ENCODE results near the gene CBX8. TPM values are rescaled to one million over a fixed set of nuclear protein-coding genes. Genes with fewer than 3 reads are reported as not detected.

The CBX8 gene
- total RNA-seq, 1 donor from 2014 or later: 3.5 TPM

DNA sequence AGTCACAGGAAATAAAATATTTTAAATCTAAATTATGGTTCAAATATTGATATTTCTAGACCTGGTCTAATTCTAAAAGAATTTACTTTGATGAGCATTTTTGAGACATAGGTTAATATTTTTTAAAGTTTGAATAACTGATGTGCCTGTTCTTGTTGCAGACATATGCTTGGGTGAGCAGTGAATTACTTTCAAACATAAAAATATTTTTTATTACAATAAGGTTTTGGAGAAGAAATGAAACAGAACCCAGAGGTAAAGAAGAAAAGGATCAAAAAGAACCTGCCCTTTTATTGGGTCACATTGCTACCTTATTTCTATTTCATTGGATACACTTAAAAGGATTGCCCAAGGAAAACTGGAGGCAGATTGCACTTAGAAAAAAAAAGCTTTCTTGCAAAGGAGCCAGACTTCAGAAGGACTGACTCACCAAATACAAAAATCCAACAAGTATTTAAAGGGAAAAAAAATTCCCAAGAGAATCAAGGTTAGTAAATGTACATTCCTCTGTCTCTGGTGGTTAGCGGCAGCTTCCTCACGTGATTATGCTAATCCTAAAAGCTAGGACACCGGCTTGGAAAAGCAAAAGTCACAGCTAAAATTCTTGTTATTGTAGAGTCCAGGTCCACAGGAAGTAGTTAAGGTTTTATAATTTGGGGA lies 47.6 kb downstream of the CBX8 start:
- DNase-seq (ENCODE audit: low read depth): peak; percentile 10
- H3K4me3 ChIP-seq (ENCODE audit: low read depth, low read length): no peak overlapping the region
- TF ChIP-seq, protein P1, sequence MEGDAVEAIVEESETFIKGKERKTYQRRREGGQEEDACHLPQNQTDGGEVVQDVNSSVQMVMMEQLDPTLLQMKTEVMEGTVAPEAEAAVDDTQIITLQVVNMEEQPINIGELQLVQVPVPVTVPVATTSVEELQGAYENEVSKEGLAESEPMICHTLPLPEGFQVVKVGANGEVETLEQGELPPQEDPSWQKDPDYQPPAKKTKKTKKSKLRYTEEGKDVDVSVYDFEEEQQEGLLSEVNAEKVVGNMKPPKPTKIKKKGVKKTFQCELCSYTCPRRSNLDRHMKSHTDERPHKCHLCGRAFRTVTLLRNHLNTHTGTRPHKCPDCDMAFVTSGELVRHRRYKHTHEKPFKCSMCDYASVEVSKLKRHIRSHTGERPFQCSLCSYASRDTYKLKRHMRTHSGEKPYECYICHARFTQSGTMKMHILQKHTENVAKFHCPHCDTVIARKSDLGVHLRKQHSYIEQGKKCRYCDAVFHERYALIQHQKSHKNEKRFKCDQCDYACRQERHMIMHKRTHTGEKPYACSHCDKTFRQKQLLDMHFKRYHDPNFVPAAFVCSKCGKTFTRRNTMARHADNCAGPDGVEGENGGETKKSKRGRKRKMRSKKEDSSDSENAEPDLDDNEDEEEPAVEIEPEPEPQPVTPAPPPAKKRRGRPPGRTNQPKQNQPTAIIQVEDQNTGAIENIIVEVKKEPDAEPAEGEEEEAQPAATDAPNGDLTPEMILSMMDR (conservative IDR thresholded peaks at IDR 0.05; ENCODE audit: low read depth, low read length): no peak

DNA sequence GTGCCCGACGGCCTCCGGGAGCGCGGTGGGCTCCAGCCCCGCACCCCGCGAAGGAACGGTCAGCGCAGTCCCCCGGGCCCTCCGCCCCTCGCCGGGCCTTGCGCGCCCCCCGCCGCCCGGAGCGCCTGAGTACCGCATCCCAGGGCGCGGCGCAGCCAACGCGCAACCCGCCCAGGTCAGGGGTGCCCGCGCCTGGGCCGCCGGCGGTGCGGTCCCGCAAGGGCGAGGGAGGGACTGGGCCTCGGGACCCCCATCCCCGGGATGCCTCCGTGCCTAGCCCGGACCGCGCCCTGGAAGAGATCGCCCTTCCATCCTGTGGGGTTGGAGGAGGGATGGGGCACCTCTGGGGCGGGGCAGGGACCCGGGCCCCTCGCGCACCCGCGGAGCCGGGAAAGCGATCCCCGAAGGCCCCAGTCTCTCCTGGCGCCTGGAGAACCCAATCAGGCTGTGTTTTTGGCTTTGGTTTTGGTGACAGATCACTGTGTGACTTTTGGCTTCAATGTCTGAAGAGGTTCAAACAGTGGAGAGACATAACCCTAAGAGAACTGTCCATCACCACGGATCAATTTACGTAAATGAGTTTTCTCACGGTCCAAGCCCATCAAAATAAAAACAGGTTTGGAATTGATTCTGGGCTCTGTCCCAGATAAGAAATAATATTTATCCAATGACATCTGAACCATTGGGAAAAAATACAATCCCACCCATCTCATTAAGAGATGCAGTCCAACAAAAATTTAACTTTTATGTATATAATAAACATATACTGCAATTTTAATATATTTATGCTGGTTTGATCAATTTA lies 48.4 kb downstream of the CBX8 start:
- no peak overlapping the region for H3K4me3 ChIP-seq (ENCODE audit: low read depth, low read length)
- DNase-seq (ENCODE audit: low read depth): no peak
- TF ChIP-seq, protein P1 (conservative IDR thresholded peaks at IDR 0.05; ENCODE audit: low read depth, low read length): no peak

DNA sequence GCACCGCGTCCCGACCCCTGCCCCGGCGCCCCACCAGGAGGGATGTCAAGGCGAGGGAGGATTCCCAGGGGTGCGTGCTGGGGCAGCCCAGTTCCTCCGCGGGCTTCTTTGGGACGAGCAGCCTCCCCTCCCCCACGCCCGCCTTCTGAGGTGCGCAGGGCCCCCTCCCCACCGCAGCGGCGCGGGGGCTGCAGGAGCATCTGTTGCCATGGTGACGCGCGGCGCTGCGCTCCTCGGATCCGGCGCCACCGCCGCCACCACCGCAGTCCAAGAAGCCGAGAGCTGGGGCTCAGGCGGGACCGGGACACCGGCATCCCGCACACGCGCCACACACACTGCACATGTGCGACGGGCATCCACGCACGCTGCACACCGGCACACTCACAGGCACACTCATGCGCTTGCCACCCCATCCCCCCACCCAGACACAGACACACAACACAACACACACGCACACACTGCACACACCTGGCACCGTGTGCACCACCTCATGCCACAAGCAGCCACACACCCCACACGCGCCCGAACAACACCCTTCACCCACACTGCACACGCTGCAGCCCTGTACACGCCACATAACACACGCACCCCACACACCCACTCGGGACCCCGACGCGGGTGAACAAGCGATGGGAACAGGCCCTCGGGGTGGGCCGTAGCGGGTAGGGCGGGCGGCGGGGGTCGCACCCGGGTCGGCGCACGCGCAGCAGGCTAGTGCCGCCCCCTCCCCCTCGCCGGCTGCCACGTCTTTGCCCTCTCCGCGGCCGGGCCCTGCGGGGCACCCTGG lies 49.2 kb downstream of the CBX8 start:
- no peak overlapping the region for H3K4me3 ChIP-seq (ENCODE audit: low read depth, low read length)
- TF ChIP-seq, protein P1 (conservative IDR thresholded peaks at IDR 0.05; ENCODE audit: low read depth, low read length): no peak
- DNase-seq (ENCODE audit: low read depth): no peak

DNA sequence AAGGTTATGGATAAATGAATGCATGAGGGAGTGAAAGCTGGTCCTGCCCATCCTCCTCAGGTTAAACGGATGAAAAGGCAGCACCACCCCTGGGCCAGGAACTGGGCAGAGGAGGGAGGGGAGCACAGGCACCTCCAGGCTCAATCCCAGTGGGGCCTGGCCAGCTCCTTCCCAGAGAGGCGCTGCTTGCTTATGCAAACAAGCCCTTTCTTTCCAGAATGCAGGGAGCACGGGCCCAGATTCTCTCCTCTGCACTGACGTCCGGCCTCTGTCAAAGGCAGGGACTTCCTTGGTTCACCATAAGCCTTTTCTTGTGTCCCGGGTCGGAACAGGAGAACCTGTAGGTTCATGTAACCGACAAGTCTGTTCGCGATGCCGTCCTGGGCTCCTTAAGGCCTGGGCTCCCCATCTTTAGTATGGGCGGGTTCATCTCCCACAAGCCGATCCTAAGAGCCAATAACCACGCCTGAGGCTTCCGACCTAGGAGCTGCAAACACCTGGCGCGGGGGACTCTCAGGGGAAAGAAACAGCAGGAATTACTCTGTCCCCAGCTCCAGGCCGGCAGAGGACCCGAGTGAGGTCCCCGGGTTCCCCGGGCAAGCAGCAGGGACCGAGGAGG lies 49.9 kb downstream of the CBX8 start:
- TF ChIP-seq, protein P1 (conservative IDR thresholded peaks at IDR 0.05; ENCODE audit: low read depth, low read length): no peak
- no peak overlapping the region for H3K4me3 ChIP-seq (ENCODE audit: low read depth, low read length)
- no peak for DNase-seq (ENCODE audit: low read depth)

DNA sequence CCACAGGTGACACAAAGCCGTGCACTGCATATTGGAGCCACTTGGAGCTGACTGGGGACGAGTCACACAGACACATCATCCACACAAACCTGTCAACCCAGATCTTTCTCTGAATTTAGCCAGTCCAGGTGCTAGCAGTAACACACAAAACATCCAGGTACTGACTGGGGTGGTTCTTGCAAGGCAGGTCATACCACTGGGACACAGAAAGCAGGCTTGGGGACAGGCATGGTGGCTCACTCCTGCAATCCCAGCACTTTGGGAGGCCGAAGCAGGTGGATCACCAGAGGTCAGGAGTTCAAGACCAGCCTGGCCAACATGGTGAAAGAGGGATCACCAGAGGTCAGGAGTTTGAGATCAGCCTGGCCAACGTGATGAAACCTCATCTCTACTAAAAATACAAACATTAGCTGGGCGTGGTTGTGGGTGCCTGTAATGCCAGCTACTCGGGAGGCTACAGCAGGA lies 51.2 kb downstream of the CBX8 start:
- DNase-seq (ENCODE audit: low read depth): no peak

DNA sequence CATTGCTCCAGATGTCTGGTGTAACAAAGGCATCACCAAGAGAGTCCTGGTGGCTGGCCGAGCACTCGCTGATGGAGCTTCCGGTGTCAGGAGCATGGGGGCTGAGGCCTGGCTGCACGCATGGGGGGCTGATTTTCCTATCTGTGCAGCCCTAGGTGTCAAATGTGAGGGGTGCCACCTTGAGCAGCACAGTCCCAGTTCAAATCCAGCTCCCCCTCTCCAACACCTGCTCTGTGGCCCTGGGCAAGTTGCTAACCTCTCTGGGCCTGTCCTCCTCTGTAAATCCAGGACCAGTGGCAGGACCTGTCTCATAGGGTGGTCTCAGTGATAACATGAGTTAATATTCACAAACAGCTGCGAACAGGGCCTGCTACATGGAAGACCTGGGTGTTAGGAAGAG lies 53.3 kb downstream of the CBX8 start:
- no peak overlapping the region for H3K4me3 ChIP-seq (ENCODE audit: low read depth, low read length)
- TF ChIP-seq, protein P1 (conservative IDR thresholded peaks at IDR 0.05; ENCODE audit: low read depth, low read length): no peak
- no peak for DNase-seq (ENCODE audit: low read depth)

More for the DNA sequence above, 51.2 kb downstream of the CBX8 start:
- H3K4me3 ChIP-seq (ENCODE audit: low read depth, low read length): no peak overlapping the region
- TF ChIP-seq, protein P1 (conservative IDR thresholded peaks at IDR 0.05; ENCODE audit: low read depth, low read length): no peak
